BJ (cell line): ENCODE data around the gene DSG2. TPM values are rescaled to one million over a fixed set of nuclear protein-coding genes. Genes with fewer than 3 reads are reported as not detected.

Experiments used
- CTCF ChIA-PET: fragments of 350-600 bp; formaldehyde crosslinking; extraction: SDS; loops from one replicate; lab custom pipeline; 2021; ENCODE audit warnings: antibody characterized with exemption, inconsistent platforms; lab: Yijun Ruan, JAX
- POLR2A ChIA-PET: fragments of 300-600 bp; sonication (Branson Sonifier 250); formaldehyde crosslinking; extraction: SDS; loops from one replicate; lab custom pipeline; 2021; ENCODE audit warnings: antibody characterized with exemption; lab: Charles Lee
- DNase-seq: peaks from one replicate; pipeline ENCODE4 v3.0.0-alpha.2; 2011; ENCODE audit warnings: low read depth
- H3K27me3 ChIP-seq: 2 replicates; pipeline ENCODE4 v1.6.0; 2011; ENCODE audit warnings: low read length; ENCODE audit not compliant: control insufficient read depth, insufficient read depth
- H3K36me3 ChIP-seq: 2 replicates; pipeline ENCODE4 v1.5.1; 2011; ENCODE audit warnings: low read length; ENCODE audit not compliant: control insufficient read depth, insufficient read depth
- H3K4me3 ChIP-seq: 2 replicates; pipeline ENCODE4 v1.5.1; 2011; ENCODE audit warnings: low read depth, mild to moderate bottlenecking, control low read depth, low read length
- CTCF ChIP-seq: IDR thresholded peaks from 2 replicates; pipeline ENCODE4 v1.5.1; 2011; ENCODE audit warnings: low read depth, mild to moderate bottlenecking, control low read depth, inconsistent platforms, low read length, moderate library complexity; ENCODE audit not compliant: insufficient read depth
- polyA plus RNA-seq: library from polyadenylated mRNA; depleted of rRNA; stranded (reverse); fragments of >200 nt; gene quantifications from 2 replicates; pipeline ENCODE4 v1.2.3, GENCODE V29; 2011

The DSG2 gene
- polyA plus RNA-seq, 1 experiment = 0.01 TPM

GRCh38 chr18:31511098-31511497, 13.1 kb downstream of the DSG2 start:
- no peaks in the 10 kb centered on the region for H3K27me3 ChIP-seq
- ChIA-PET POLR2A (no interaction called here), CTCF (no interaction called here)
- DNase-seq = no peak
- no peak overlapping the region for H3K4me3 ChIP-seq
- H3K36me3 ChIP-seq = no peaks in the 10 kb centered on the region
- no peak for TF ChIP-seq CTCF

- TF ChIP-seq CTCF = no peak
- no peak overlapping the region for H3K4me3 ChIP-seq
- ChIA-PET POLR2A (no interaction called here), CTCF (no interaction called here)
- no peaks in the 10 kb centered on the region for H3K27me3 ChIP-seq
- H3K36me3 ChIP-seq = no peaks in the 10 kb centered on the region
- peak; percentile 16 for DNase-seq
Measured at GRCh38 chr18:31512203-31512764, 14.3 kb downstream of the DSG2 start.

- Histone ChIP-seq H3K36me3 (no peaks in the 10 kb centered on the region), H3K4me3 (no peak overlapping the region), H3K27me3 (no peaks in the 10 kb centered on the region)
- peak; percentile 15 for DNase-seq
- no peak for TF ChIP-seq CTCF
- POLR2A ChIA-PET = no interaction called here
- CTCF ChIA-PET = no interaction called here
Measured at GRCh38 chr18:31513189-31513935, 15.4 kb downstream of the DSG2 start.

GRCh38 chr18:31516437-31516836, 18.5 kb downstream of the DSG2 start:
- CTCF ChIA-PET = no interaction called here
- H3K36me3 ChIP-seq = no peaks in the 10 kb centered on the region
- TF ChIP-seq CTCF = no peak
- DNase-seq = no peak
- no peak overlapping the region for H3K4me3 ChIP-seq
- no peaks in the 10 kb centered on the region for H3K27me3 ChIP-seq
- POLR2A ChIA-PET = no interaction called here

- CTCF ChIA-PET = no interaction called here
- TF ChIP-seq CTCF = no peak
- POLR2A ChIA-PET = no interaction called here
- no peak for DNase-seq
- Histone ChIP-seq H3K4me3 (no peak overlapping the region), H3K36me3 (no peaks in the 10 kb centered on the region), H3K27me3 (no peaks in the 10 kb centered on the region)
Measured at GRCh38 chr18:31526374-31526773, 28.4 kb downstream of the DSG2 start.
